ENCODE results near the gene MYOM1.
"Not testable (repeated sequence)": the region's sequence is repeated elsewhere in the genome, so short reads cannot be mapped to it uniquely, and the experiment has no call there.

GRCh38 chr18:3028115-3028514 lies 191.7 kb downstream of the MYOM1 start:
- not testable (repeated sequence) for TF ChIP-seq CTCF (conservative IDR thresholded peaks at IDR 0.05; ENCODE audit: low read depth, low read length); EZH2phosphoT487 (IDR thresholded peaks at IDR 0.05; ENCODE audit: borderline replicate concordance, low read length)
